Measurements from ENCODE around the gene CANT1.

Gene CANT1

DNA sequence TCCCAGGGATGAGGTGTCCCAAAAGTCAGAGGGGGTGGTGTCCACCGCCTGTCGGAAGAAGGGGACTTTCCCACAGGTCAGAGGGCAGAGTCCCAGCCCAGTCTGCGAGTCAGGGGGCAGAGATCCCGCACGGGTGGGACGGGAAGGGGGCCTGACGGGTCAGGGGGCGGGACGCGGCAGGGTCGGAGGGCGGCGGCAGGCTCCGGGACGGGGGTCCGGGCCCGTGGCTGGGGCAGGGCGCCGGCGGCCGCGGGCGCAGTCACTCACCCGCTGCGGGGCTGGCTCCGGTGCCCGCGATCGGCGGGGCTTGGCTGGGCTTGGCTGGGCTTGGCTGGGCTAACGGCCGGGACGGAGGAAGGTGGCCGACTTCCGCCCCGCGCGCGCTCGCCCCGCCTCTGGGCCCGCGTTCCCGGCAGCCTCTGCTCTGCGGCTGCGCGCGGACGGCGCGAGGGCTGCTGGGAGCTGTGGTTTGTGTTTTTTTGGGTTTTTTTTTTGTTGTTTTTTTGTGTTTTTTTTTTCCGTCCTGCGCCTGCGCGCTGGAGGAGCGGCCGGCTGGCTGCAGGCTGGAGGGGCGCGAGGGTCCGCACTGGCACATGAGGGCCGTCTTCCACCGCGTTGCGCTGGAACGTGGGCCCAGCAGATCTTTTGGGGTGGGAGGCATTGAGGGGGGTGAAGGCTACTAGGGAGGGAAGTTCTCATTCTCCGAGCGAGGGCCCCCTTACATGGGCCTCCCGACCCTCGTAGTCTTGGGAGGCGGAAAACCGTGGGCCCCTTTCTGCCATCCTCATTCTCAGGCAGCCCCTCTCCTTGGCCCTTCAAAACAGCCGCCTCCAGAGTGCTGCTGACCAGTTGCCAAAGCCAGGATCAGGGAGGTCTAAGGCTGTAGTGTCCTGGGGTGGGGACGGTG is at the start of gene CANT1:
Gene CANT1, minus strand, starts transcription at position 368 of the 907 bp plus-strand sequence. CDS start 12,142 bp downstream, outside the sequence.
- peak; percentile 78 for DNase-seq (ENCODE audit: low read depth)

DNA sequence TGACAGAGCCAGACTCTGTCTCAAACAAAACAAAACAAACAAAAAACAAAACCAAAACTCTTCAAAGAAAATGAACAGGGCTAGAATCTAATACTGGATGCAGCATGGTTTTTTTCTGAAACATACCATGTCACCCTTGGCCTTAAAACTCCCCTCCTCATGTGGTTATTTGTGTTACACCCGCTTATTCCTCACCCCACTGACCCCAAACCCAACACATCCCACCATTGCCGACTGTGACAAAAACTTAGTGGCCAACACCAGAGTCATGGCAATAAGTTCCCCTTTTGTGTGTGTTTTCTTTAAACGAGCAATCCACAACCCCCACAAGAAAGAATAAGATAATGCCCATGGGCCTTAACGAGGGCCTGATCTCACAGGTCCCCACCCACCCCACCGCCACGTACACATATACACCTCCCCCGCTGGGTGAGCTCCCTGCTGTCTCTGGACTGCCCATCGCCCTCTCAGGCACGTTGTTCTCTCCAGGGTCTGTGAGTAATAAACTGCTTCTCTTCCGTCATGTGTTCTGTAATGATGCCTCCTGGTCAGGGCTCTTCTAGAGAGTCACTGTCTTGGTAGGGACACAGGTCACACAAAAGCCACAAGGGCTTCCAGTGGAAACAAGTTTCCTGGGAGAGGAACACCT is 48.3 kb upstream of the CANT1 start:
- no peak for DNase-seq (ENCODE audit: low read depth)

DNA sequence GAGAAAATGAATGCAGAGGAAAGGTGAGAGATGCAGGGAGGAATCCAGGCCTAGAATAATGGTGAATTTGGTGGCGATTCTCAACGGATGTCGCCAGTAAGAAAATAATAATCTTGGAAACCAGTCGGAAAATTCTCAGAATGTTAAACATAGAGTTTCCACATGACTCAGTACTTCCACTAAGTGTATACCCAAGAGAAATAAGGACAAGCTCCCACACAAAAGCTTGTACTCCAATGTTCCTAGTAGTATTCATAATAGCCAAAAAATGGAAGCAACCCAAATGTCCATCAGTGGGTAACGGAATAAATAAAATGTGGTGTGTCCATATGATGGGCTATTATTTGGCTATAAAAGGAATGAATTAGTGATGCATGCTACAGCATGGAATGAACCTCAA is 45.6 kb upstream of the CANT1 start:
- DNase-seq (ENCODE audit: low read depth): no peak

DNA sequence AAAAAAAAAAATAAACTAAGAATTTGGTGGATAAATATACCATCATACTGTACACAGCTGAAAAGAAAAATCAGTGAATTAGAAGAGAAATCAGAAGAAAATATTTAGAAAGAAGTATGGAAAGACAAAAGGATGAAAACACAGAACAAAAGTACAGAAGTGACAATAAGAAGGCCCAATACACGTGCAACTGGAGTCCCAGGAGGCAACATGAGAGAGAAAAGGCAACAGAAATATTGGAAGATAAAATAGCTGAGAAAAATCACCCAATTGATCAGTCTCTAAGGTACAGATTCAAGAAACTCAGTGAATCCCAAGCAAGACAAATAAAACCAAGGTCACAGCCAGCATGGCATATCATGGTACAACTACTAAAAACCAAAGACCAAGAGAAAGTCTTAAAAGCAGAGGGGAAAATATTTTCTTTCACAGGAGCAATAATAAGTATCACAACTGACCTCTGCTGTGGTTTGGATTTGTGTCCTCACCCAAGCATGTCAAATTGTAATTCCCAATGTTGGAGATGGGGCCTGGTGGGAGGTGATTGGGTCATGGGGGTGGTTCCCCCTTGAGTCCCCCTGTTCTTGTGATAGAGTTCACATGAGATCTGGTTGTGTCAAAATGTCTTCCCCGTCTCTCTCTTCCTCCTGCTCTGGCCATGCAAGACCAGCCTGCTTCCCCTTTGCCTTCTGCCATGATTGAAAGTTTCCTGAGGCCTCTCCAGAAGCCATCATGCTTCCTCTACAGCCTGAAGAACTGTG is 44.8 kb upstream of the CANT1 start:
- no peak for DNase-seq (ENCODE audit: low read depth)

DNA sequence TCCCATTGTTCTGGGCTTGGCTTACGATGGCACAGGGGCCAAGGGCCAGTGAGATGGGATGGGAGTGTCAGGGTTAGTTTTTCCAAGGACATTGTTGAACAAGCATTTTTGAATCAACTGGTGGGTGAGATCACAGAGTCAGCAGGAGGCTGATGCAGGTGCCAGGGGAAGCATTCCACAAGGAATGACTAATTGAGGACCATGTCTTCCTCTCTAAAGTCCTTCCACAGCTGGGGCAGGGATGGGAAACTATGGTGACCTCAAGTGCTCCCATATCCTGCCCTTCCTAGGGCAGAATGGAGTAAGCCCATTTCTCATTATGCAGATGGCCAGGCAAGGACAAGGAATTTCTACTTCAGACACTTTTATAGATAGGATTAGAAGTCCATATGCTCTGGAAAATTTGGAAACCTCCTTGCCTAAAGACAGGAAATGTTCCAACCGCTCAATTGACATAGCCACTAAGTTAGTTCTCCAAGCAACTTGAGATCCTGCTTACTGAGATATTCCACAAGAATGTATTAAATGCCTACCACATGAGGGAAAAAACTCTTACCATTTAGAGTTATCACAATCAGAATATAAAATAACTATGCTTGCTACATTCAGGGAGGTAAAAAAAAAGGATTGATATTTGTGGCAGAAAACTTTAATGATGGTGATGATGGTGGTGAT is 43.8 kb upstream of the CANT1 start:
- DNase-seq (ENCODE audit: low read depth): no peak

DNA sequence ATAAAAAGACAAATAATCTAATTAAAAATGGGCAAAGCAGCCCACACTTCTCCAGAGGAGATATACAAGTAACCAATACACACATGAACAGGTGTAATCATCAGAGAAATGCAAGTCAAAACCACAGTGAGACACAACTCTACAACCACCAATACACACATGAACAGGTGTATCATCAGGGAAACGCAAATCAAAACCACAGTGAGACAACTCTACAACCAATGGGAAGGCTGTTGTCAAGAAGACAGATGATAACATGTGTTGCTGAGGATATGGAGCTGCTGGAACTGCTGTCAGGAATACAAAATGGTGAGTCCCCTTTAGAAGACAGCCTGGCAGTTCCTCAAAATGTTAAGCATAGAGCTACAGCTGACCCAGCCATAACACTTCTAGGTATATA is 42.6 kb upstream of the CANT1 start:
- no peak for DNase-seq (ENCODE audit: low read depth)

DNA sequence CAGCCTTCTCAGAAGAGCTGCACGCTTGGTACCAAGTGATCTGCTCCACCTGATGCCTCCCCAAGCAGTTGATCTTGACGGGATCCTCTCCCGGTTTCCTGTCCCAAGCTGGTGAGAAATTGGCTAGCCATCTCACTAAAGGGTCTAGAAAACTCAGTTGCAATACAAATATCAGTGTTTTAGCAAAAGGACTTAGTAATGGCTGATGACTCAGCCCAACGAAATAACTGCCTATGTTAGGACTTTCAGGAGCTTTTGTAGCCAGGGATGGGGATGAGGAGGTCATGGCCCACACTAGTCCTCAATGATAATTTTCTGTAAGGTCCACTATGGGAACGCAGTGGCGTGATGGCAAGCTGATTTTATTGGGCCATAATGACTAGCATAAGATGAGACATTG is 41.7 kb upstream of the CANT1 start:
- DNase-seq (ENCODE audit: low read depth): no peak

DNA sequence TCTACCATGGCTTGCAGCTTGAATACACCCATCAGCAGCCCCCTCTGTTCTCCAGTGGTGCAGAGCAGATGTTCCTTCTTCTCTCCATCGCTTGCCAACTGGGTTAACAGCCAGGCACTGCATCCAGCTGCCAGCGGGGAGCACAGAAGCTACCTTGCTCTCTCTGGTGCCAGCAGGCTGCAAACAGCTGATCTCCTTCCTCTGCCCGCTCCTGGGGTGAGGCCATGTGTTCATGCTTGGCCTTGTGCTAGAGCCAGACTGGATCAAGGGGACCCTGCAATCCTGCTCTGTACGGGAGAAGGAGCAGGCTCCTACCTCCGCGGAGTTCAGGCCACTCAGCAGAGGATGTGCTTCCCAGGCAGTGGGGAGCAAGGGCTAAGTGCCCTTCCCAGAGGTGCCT is 41.0 kb upstream of the CANT1 start:
- DNase-seq (ENCODE audit: low read depth): no peak

DNA sequence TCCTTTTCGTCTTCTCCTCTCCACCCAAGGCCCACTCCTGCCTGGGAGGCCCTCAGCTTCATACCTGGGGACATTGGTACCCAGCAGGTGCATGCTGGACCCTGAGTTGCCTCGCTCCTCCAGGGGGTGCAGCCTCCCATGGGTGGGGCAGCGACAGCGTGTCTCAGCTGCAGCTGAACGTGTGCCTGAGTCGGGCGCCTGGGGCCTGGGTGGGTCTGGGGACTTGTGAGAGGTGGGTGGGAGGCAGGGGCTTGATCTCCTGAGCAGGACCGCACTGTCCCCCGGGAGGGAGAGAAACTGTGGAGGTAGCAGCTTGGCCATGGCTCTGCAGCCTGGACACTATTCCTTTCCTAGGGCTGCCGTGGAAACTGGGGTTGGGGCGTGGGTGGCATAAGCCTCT is 40.3 kb upstream of the CANT1 start:
- no peak for DNase-seq (ENCODE audit: low read depth)

DNA sequence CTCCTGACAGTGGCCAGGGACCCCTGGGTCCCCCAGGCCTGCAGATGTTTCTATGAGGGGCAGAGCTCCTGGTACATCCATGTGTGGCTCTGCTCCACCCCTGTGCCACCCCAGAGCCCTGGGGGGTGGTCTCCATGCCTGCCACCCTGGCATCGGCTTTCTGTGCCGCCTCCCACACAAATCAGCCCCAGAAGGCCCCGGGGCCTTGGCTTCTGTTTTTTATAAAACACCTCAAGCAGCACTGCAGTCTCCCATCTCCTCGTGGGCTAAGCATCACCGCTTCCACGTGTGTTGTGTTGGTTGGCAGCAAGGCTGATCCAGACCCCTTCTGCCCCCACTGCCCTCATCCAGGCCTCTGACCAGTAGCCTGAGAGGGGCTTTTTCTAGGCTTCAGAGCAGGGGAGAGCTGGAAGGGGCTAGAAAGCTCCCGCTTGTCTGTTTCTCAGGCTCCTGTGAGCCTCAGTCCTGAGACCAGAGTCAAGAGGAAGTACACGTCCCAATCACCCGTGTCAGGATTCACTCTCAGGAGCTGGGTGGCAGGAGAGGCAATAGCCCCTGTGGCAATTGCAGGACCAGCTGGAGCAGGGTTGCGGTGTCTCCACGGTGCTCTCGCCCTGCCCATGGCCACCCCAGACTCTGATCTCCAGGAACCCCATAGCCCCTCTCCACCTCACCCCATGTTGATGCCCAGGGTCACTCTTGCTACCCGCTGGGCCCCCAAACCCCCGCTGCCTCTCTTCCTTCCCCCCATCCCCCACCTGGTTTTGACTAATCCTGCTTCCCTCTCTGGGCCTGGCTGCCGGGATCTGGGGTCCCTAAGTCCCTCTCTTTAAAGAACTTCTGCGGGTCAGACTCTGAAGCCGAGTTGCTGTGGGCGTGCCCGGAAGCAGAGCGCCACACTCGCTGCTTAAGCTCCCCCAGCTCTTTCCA is 39.5 kb upstream of the CANT1 start:
- no peak for DNase-seq (ENCODE audit: low read depth)

DNA sequence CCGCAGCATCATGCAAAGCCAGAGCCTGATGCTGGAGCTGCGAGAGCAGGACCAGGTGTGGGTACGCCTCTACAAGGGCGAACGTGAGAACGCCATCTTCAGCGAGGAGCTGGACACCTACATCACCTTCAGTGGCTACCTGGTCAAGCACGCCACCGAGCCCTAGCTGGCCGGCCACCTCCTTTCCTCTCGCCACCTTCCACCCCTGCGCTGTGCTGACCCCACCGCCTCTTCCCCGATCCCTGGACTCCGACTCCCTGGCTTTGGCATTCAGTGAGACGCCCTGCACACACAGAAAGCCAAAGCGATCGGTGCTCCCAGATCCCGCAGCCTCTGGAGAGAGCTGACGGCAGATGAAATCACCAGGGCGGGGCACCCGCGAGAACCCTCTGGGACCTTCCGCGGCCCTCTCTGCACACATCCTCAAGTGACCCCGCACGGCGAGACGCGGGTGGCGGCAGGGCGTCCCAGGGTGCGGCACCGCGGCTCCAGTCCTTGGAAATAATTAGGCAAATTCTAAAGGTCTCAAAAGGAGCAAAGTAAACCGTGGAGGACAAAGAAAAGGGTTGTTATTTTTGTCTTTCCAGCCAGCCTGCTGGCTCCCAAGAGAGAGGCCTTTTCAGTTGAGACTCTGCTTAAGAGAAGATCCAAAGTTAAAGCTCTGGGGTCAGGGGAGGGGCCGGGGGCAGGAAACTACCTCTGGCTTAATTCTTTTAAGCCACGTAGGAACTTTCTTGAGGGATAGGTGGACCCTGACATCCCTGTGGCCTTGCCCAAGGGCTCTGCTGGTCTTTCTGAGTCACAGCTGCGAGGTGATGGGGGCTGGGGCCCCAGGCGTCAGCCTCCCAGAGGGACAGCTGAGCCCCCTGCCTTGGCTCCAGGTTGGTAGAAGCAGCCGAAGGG is 38.6 kb upstream of the CANT1 start:
- no peak for DNase-seq (ENCODE audit: low read depth)

DNA sequence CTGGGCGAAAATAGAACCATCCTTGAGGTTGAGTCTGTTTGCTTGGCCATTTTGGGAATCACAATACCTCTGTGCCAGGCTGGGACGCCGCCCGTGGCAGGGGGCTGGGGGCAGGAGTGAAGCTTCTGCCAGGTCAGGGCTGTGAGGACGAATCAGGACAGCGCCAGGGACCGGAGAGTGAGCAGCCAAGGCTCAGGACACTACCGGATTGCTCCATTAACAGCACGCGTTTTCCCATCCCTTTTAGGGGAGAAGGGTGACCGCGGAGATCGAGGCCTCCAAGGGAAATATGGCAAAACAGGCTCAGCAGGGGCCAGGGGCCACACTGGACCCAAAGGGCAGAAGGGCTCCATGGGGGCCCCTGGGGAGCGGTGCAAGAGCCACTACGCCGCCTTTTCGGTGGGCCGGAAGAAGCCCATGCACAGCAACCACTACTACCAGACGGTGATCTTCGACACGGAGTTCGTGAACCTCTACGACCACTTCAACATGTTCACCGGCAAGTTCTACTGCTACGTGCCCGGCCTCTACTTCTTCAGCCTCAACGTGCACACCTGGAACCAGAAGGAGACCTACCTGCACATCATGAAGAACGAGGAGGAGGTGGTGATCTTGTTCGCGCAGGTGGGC is 37.8 kb upstream of the CANT1 start:
- no peak for DNase-seq (ENCODE audit: low read depth)

DNA sequence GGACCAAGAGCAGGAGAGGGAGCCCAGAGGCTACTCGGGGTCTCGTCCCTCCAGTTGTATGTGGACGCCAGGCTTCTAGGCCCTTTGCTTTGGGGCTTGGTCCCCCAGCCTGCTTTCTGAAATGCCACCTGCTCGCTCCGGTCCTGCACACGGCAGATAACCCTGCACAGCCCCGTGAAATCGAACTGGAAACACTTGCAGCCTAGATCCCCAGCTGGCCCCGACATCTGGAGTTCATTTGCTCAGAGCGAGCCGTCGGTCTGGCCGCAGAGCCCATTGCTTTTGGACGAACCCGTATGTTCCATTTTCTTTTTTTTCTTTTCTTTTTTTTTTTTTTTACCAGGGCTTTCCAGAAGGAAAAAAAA is 37.3 kb upstream of the CANT1 start:
- no peak for DNase-seq (ENCODE audit: low read depth)

DNA sequence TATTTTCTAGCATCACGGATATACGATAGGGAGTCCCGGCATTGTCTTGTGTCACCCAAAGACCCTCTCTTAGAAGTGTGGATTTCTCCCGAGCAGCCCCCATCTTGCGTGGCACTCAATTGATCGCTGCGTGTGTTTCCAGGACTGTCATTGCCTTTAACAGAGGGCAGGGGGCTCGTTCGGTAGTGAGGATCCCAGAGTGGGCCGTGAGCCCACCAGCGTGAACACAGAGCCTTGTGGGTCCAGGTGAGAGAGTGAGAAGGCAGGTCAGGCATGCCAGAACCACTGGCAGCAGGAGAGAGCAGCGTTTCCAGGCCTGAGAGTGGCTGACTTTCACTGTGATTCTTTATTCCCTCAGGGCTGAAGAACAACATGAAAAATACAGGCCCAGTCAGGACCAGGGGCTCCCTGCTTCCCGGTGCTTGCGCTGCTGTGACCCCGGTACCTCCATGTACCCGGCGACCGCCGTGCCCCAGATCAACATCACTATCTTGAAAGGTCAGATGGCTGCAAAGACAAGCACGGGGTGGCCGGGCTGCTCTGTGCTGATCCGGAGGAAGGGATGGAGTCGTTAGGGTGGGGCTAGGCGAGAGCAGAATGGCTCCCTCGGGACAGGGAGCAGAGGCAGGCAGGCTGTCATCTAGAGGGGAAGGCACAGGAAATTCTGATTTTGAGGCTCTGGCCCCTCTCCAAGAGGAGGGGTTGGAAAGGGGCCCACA is 36.8 kb upstream of the CANT1 start:
- no peak for DNase-seq (ENCODE audit: low read depth)

DNA sequence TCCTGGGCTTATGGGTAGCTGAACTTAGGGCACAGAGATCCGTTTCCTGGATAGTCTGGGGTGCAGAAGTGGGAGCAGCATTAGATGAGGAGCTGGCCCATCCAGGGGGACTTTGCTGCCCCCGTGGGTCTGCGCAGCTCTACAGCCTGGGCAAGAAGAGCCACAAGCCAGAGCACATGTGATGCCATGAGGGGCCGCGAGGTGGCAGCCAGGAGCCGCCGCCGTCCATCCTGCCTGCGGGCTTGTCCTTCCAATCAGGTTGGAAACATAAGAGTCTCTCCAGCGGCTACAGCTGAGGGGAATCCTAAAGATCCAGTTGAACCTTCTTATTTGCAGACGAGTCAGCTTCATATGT is 36.3 kb upstream of the CANT1 start:
- peak; percentile 46 for DNase-seq (ENCODE audit: low read depth)

DNA sequence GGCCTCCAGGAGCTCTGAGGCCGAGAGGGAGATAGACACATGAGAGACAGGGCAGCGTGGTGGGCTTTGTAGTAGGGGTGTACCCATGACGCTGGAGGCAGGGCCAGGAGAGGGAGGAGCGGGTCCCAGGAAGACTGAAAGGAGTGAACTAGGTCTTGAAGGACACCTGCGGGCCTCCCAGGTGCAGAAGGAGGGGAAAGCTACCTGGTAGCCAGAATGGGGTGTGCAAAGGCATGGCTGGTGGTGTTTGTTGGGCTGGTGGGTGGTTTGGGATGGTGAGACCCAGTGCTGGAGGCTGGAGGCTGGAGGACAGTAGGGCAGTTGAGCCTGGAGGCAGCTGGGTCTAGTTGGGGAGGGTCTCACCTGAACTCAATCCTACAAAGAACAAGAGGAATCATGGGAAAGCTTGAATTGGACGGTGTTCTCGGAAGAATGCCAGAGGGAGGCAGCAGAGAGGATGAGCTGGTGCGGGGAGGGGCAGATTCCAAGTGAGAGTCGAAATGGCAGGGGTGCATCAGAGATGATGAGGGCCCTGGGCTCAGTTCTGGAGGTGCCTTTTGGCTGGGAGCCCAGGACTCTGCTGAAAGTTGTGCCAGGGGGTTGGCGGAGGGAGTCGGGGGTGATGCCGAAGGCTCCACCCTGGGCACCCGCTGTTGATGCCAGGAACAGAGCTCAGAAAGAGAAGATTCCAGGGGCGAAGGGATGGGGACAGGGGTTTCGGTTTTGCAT is 35.6 kb upstream of the CANT1 start:
- DNase-seq (ENCODE audit: low read depth): no peak

DNA sequence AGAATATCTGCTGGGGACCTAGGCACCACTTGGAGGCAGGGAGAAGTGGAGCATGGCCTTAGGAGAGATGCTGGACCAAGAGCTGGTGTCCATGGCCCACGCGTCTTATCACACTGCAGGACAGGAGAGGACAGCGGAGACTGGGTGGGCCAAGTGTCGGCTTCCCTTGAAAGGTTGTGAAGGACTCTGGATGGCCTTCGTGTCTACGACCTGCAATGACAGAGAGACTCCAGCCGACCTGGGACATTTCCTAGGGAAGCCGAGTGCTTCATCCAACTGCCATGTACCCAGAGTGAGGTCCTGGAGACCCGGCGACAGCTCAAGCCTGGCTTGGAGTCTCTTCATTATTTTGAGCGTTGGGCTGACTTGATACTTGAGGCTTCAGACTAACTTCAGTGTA is 34.9 kb upstream of the CANT1 start:
- no peak for DNase-seq (ENCODE audit: low read depth)

DNA sequence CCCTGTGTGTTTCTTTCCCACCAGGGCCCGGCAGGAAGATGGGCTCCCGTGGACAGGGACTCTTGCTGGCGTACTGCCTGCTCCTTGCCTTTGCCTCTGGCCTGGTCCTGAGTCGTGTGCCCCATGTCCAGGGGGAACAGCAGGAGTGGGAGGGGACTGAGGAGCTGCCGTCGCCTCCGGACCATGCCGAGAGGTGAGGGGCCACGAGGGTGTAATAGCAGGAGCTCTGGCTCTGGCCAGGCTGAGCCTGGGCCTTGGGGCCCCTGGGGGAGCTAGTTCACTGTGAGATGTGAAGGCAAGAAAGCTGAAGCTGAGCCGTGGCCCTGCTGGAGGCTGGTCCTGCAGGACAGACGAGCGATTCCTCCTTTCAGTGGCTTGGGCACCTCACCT is 34.4 kb upstream of the CANT1 start:
- DNase-seq (ENCODE audit: low read depth): no peak

Data from activated T-cell treated with anti-CD3 and anti-CD28 coated beads for 24 hours (primary cell).